DND-41 (cell line): ENCODE measurements around the gene C10orf105.
A peak's percentile ranks its signal among the peaks of the same experiment; 100 is the strongest.

ENCODE experiments used
- ATAC-seq: fragments of 200-7000 bp; cut with Tn5 transposase; 3 replicates; pipeline ENCODE4 v1.9.1; 2021; ENCODE audit warnings: low read depth; ENCODE audit not compliant: insufficient read depth
- DNase-seq: peaks from one replicate; pipeline ENCODE4 v3.0.0-alpha.2; 2020
- H2AFZ ChIP-seq: 2 replicates; pipeline ENCODE4 v1.6.0; 2012; ENCODE audit warnings: low read depth, low read length
- H3K27ac ChIP-seq: 2 replicates; pipeline ENCODE4 v1.5.1; 2012; ENCODE audit warnings: low read length, inconsistent platforms
- H3K27me3 ChIP-seq: fragments of 200-600 bp; sonication (generic); 2 replicates; pipeline ENCODE4 v1.6.0; 2012; ENCODE audit warnings: low read length, mild to moderate bottlenecking, inconsistent platforms; ENCODE audit not compliant: insufficient read depth, poor library complexity
- H3K36me3 ChIP-seq: 2 replicates; pipeline ENCODE4 v1.5.1; 2012; ENCODE audit warnings: low read length, inconsistent platforms; ENCODE audit not compliant: insufficient read depth
- H3K4me1 ChIP-seq: 2 replicates; pipeline ENCODE4 v1.5.1; 2012; ENCODE audit warnings: mild to moderate bottlenecking, low read length; ENCODE audit not compliant: insufficient read depth
- H3K4me2 ChIP-seq: 2 replicates; pipeline ENCODE4 v1.6.0; 2012; ENCODE audit warnings: mild to moderate bottlenecking, moderate library complexity, low read length, inconsistent platforms; ENCODE audit not compliant: insufficient read depth
- H3K4me3 ChIP-seq, 2 experiments: fragments of 200-600 bp in 1 of 2; shearing (Covaris generic) in 1 of 2; 2 replicates each; pipeline ENCODE4 v1.5.1; 2012 to 2016; ENCODE audit warnings: inconsistent platforms in 2 of 2, low read length in 2 of 2, mild to moderate bottlenecking in 2 of 2, low read depth in 1 of 2, moderate library complexity in 1 of 2
- H3K79me2 ChIP-seq: 2 replicates; pipeline ENCODE4 v1.6.0; 2012; ENCODE audit warnings: low read length, inconsistent platforms; ENCODE audit not compliant: insufficient read depth
- H3K9ac ChIP-seq: 2 replicates; pipeline ENCODE4 v1.6.0; 2012; ENCODE audit warnings: low read depth, mild to moderate bottlenecking, inconsistent platforms, low read length, moderate library complexity
- H3K9me3 ChIP-seq: 2 replicates; pipeline ENCODE4 v1.5.1; 2012; ENCODE audit warnings: low read length, moderate library complexity, mild to moderate bottlenecking, inconsistent platforms; ENCODE audit not compliant: insufficient read depth, severe bottlenecking
- H4K20me1 ChIP-seq: 2 replicates; pipeline ENCODE4 v1.6.0; 2012; ENCODE audit warnings: low read length; ENCODE audit not compliant: insufficient read depth
- CTCF ChIP-seq: IDR thresholded peaks from 2 replicates; pipeline ENCODE4 v1.5.1; 2012; ENCODE audit warnings: borderline replicate concordance, low read length, moderate library complexity, mild to moderate bottlenecking; ENCODE audit not compliant: poor library complexity, severe bottlenecking; ENCODE audit errors: extremely low read depth
- EZH2 ChIP-seq: IDR thresholded peaks from 3 replicates; pipeline ENCODE4 v1.6.1; 2012; ENCODE audit warnings: borderline replicate concordance, low read depth, mild to moderate bottlenecking, moderate library complexity, low read length, inconsistent platforms; ENCODE audit not compliant: severe bottlenecking

Gene C10orf105

GRCh38 chr10:71745664-71746250, 26.2 kb upstream of the C10orf105 start:
- H3K27me3 ChIP-seq, result no peaks in the 10 kb centered on the region
- H3K9ac ChIP-seq, result no peak overlapping the region
- no peaks in the 10 kb centered on the region for H3K9me3 ChIP-seq
- H4K20me1 ChIP-seq, result no peaks in the 10 kb centered on the region
- H3K36me3 ChIP-seq, result peaks cover 7% of the 10 kb centered on the region; the same call in 1 of the 2 replicates
- H3K4me2 ChIP-seq, result no peak overlapping the region
- H3K4me1 ChIP-seq, result peaks cover 79% of the 10 kb centered on the region
- peak overlapping the region; percentile 95 for H3K27ac ChIP-seq
- TF ChIP-seq CTCF (no peak), EZH2 (no peak)
- no peaks in the 10 kb centered on the region for H3K79me2 ChIP-seq
- no peak overlapping the region for H3K4me3 ChIP-seq
- ATAC-seq, result no peak
- no peak overlapping the region for H2AFZ ChIP-seq
- no peak for DNase-seq

- Histone ChIP-seq H3K27me3 (no peaks in the 10 kb centered on the region), H4K20me1 (no peaks in the 10 kb centered on the region), H3K9ac (no peak overlapping the region), H3K4me3 (no peak overlapping the region), H3K4me2 (no peak overlapping the region), H3K79me2 (no peaks in the 10 kb centered on the region), H3K36me3 (peaks cover under 1% of the 10 kb centered on the region; the same call in 1 of the 2 replicates), H3K4me1 (peaks cover 79% of the 10 kb centered on the region), H3K9me3 (no peaks in the 10 kb centered on the region), H3K27ac (no peak overlapping the region), H2AFZ (no peak overlapping the region)
- ATAC-seq (no peak), DNase-seq (no peak)
- TF ChIP-seq CTCF (no peak), EZH2 (no peak)
Observed at GRCh38 chr10:71744897-71745663, 25.5 kb upstream of the C10orf105 start.

- Histone ChIP-seq H3K36me3 (no peaks in the 10 kb centered on the region), H4K20me1 (no peaks in the 10 kb centered on the region), H3K9ac (no peak overlapping the region), H3K4me2 (no peak overlapping the region), H2AFZ (no peak overlapping the region), H3K27ac (no peak overlapping the region), H3K27me3 (no peaks in the 10 kb centered on the region), H3K79me2 (no peaks in the 10 kb centered on the region), H3K9me3 (no peaks in the 10 kb centered on the region), H3K4me1 (peaks cover 68% of the 10 kb centered on the region), H3K4me3 (no peak overlapping the region)
- no peak for DNase-seq
- ATAC-seq, result no peak
- TF ChIP-seq EZH2 (no peak), CTCF (no peak)
Observed at GRCh38 chr10:71743866-71744265, 24.3 kb upstream of the C10orf105 start.
